Vagina (tissue), 2 donors: ENCODE measurements around the gene SDHAF3. TPM values are rescaled to one million over a fixed set of nuclear protein-coding genes. Genes with fewer than 3 reads are reported as not detected.

Experiments
- DNase-seq, 2 donors: peaks; one replicate each; pipeline ENCODE4 v3.0.0-alpha.2; 2017; ENCODE audit errors: extremely low spot score in 2 of 2
- H3K27ac ChIP-seq: fragments of 200-600 bp; sonication (generic); one replicate; pipeline ENCODE4 v1.5.1; 2019
- H3K27me3 ChIP-seq: fragments of 200-600 bp; sonication (generic); one replicate; pipeline ENCODE4 v1.5.1; 2019
- H3K36me3 ChIP-seq, 2 donors: fragments of 200-600 bp; sonication (generic); one replicate each; pipeline ENCODE4 v1.5.1; 2017 to 2019
- H3K4me1 ChIP-seq: fragments of 200-600 bp; sonication (generic); one replicate; pipeline ENCODE4 v1.5.1; 2019
- H3K4me3 ChIP-seq, 2 donors: fragments of 200-600 bp; sonication (generic); 1 replicate in 1 of 2; 2 replicates in 1 of 2; pipeline ENCODE4 v1.5.1; 2016 to 2019
- H3K9me3 ChIP-seq: fragments of 200-600 bp; sonication (generic); one replicate; pipeline ENCODE4 v1.5.1; 2019
- CTCF ChIP-seq, 3 experiments: fragments of 450-650 bp in 2 of 3; fragments of 200-600 bp in 1 of 3; sonication (generic) in 1 of 3; IDR thresholded peaks; one replicate each; pipeline ENCODE4 v1.5.1; 2017 to 2019; ENCODE audit warnings: antibody characterized with exemption in 3 of 3, mild to moderate bottlenecking in 2 of 3, moderate library complexity in 2 of 3
- POLR2A ChIP-seq, 2 donors: fragments of 450-650 bp; IDR thresholded peaks; one replicate each; pipeline ENCODE4 v1.6.1; 2017; ENCODE audit warnings: antibody characterized with exemption in 2 of 2, mild to moderate bottlenecking in 2 of 2, moderate library complexity in 2 of 2
- POLR2AphosphoS5 ChIP-seq, 2 donors: sonication (generic); formaldehyde crosslinking; IDR thresholded peaks; one replicate each; pipeline ENCODE4 v1.9.0; 2017; ENCODE audit warnings: antibody characterized with exemption in 2 of 2, mild to moderate bottlenecking in 2 of 2, low read depth in 1 of 2; ENCODE audit not compliant: insufficient read depth in 1 of 2
- intact Hi-C: fragments of 100-400 bp; cut with DNase I; formaldehyde crosslinking; loops from one replicate; pipeline ENCODE4 v1.15.1; 2023
- total RNA-seq: library from RNA; depleted of rRNA; stranded (reverse); fragments of >200 nt; gene quantifications from one replicate; pipeline ENCODE4 v1.2.3, GENCODE V29; 2016

Gene SDHAF3
- total RNA-seq, 1 donor from 2014 or later, result 9.6 TPM

DNA sequence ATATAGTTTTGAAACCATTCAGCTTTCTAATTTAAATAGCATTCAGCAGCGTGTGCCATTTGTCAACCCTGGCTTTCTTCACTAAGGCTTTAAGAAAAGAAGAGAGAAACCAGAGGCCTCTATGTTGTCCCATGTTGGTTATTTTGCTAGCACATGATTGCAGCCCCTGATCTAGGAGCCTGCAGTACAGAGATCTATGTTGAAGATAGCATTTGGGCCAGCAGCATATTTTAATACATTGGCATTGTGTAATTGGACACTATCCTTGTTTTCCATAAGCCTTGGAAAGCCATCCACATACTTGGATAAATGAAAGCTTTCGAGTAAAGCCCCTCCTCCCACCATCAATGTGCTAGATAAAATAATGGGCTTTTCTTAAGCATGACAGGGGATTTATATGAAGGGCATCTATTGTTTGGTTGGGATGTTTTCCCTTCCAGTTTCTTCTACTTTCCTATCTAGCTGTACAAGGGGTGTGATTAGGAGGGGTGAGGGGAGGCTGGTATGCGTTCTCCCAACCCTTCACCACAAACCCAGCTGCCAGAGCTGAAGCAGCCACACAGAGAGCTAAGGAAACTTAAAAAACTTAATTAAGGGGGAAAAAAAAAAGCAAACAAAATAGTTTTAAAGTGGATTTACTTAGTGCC is 23.1 kb upstream of the SDHAF3 start:
- Histone ChIP-seq H3K27me3 (no peaks in the 10 kb centered on the region), H3K4me3 (no peak overlapping the region), H3K9me3 (no peaks in the 10 kb centered on the region), H3K4me1 (no peaks in the 10 kb centered on the region), H3K27ac (no peak overlapping the region), H3K36me3 (no peaks in the 10 kb centered on the region)
- intact Hi-C loops, result no loop called here
- DNase-seq, result no peak
- TF ChIP-seq POLR2AphosphoS5 (IDR thresholded peaks at IDR 0.05; ENCODE audit: insufficient read depth in 1 of 2, low read depth in 1 of 2) (no peak), CTCF (IDR thresholded peaks at IDR 0.05) (no peak), POLR2A (IDR thresholded peaks at IDR 0.05) (no peak)

DNA sequence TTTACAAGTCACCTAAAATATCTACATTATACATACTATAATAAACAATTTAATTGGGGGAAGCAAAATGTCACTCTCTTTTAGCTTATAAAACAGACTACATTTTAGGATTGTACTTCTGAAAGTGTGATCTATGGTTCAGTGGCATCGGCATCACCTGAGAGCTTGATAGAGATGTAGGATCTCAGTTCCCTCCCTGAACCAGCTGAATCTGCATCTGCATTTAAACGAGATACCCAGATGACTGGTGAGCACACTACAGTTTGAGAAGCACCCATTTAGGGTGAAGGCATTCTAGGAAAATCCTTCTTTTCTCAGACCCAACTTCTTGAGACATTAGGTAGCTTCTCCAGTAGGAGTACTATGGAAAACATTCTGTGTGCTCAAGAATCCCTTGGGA is 21.5 kb upstream of the SDHAF3 start:
- Histone ChIP-seq H3K4me1 (no peaks in the 10 kb centered on the region), H3K27me3 (no peaks in the 10 kb centered on the region), H3K27ac (no peak overlapping the region), H3K36me3 (no peaks in the 10 kb centered on the region), H3K4me3 (no peak overlapping the region), H3K9me3 (no peaks in the 10 kb centered on the region)
- TF ChIP-seq POLR2AphosphoS5 (IDR thresholded peaks at IDR 0.05; ENCODE audit: insufficient read depth in 1 of 2, low read depth in 1 of 2) (no peak), CTCF (IDR thresholded peaks at IDR 0.05) (no peak), POLR2A (IDR thresholded peaks at IDR 0.05) (no peak)
- intact Hi-C loops, result no loop called here
- DNase-seq, result no peak

DNA sequence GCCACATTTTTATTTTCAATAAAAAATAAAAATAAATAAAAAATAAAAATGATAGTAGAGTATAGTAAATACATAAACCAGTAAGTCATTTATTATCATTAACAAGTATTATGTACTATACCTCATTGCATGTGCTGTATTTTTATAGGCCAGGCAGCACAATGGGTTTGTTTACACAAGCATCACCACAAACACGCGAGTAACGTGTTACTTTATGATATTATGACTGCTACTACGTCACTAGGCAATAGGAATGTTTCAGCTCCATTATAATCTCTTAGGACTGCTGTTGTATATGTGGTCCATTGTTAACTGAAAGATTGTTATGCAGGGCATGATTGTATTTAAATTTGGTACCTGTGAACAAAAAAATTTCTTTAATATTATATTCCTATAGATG is 20.8 kb upstream of the SDHAF3 start:
- no peak for DNase-seq
- Histone ChIP-seq H3K36me3 (no peaks in the 10 kb centered on the region), H3K27ac (no peak overlapping the region), H3K4me3 (no peak overlapping the region), H3K9me3 (no peaks in the 10 kb centered on the region), H3K27me3 (no peaks in the 10 kb centered on the region), H3K4me1 (no peaks in the 10 kb centered on the region)
- intact Hi-C loops, result no loop called here
- TF ChIP-seq POLR2A (IDR thresholded peaks at IDR 0.05) (no peak), CTCF (IDR thresholded peaks at IDR 0.05) (no peak), POLR2AphosphoS5 (IDR thresholded peaks at IDR 0.05; ENCODE audit: insufficient read depth in 1 of 2, low read depth in 1 of 2) (no peak)

DNA sequence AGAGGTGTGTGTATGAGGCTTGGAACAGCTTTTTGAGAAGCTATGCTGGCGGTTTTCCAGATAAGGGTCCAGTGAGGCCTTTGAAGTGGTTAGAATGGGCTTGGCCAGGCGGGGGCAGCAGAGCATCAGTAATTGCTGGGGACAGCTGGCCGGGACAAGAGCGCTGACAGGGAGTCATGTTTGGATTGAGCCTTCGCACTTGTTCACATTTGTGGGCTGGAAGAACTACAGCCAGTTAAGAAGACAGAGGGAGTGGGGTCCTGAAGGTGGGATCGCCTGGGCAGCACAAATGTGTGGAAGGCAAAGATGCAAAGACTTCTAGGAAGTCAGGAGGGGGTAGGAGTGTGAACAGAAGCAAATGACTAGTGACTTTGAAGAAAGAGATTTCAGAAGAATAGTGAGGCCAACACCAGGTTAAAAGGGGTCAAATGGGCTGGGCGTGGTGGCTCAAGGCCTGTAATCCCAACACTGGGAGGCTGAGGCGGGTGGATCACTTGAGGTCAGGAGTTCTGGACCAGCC is 12.7 kb upstream of the SDHAF3 start:
- Histone ChIP-seq H3K4me1 (no peaks in the 10 kb centered on the region), H3K36me3 (no peaks in the 10 kb centered on the region), H3K9me3 (no peaks in the 10 kb centered on the region), H3K27ac (no peak overlapping the region), H3K4me3 (no peak overlapping the region), H3K27me3 (no peaks in the 10 kb centered on the region)
- TF ChIP-seq CTCF (IDR thresholded peaks at IDR 0.05), result peak; percentile 51 to 79 (median 65)
- TF ChIP-seq POLR2A (IDR thresholded peaks at IDR 0.05), result no peak
- no peak for DNase-seq
- intact Hi-C loops, result no loop called here

- H3K27ac ChIP-seq, result no peak overlapping the region
- TF ChIP-seq POLR2AphosphoS5 (IDR thresholded peaks at IDR 0.05; ENCODE audit: insufficient read depth in 1 of 2, low read depth in 1 of 2), result no peak
- TF ChIP-seq CTCF (IDR thresholded peaks at IDR 0.05), result no peak
- TF ChIP-seq POLR2A (IDR thresholded peaks at IDR 0.05), result no peak
- no peaks in the 10 kb centered on the region for H3K4me1 ChIP-seq
- no peaks in the 10 kb centered on the region for H3K9me3 ChIP-seq
- H3K27me3 ChIP-seq, result no peaks in the 10 kb centered on the region
- no peak for DNase-seq
- H3K36me3 ChIP-seq, result no peaks in the 10 kb centered on the region
- intact Hi-C loops, result no loop called here
- no peak overlapping the region for H3K4me3 ChIP-seq
Observed at GRCh38 chr7:97107192-97107800, 10.2 kb upstream of the SDHAF3 start.
